HL-60/S4 treated with phorbol 12-myristate 13-acetate at 8.2 ng/mL for 4 days and 3 days (cell line): Measurements from ENCODE around the gene PANK4.
"Not testable (repeated sequence)": the region's sequence is repeated elsewhere in the genome, so short reads cannot be mapped to it uniquely, and the experiment has no call there.

Source experiments
- in situ Hi-C: fragments of 300-500 bp; cut with MboI; formaldehyde crosslinking; loops from 2 replicates; pipeline ENCODE4 v1.15.0; 2022; ENCODE audit warnings: low sequenced_read_pairs

Gene PANK4

GRCh38 chr1:2469103-2469940 lies 57.1 kb downstream of the PANK4 start:
- in situ Hi-C loops, result no loop called here

GRCh38 chr1:2468540-2468939 lies 57.9 kb downstream of the PANK4 start:
- in situ Hi-C loops, result no loop called here

GRCh38 chr1:2468041-2468472 lies 58.3 kb downstream of the PANK4 start:
- in situ Hi-C loops, result no loop called here

- in situ Hi-C loops, result no loop called here
These were observed 59.3 kb downstream of the PANK4 start for GRCh38 chr1:2466958-2467554.

GRCh38 chr1:2466270-2466665 lies 60.1 kb downstream of the PANK4 start:
- in situ Hi-C loops, result no loop called here

GRCh38 chr1:2465371-2466269 lies 60.8 kb downstream of the PANK4 start:
- in situ Hi-C loops, result no loop called here

- in situ Hi-C loops, result no loop called here
These were observed 63.0 kb downstream of the PANK4 start for GRCh38 chr1:2463396-2463795.

- in situ Hi-C loops, result no loop called here
These were observed 63.6 kb downstream of the PANK4 start for GRCh38 chr1:2462819-2463218.

GRCh38 chr1:2460996-2461751 lies 65.2 kb downstream of the PANK4 start:
- in situ Hi-C loops, result no loop called here

GRCh38 chr1:2460203-2460602 lies 66.2 kb downstream of the PANK4 start:
- in situ Hi-C loops, result no loop called here

GRCh38 chr1:2459757-2460156 lies 66.6 kb downstream of the PANK4 start:
- in situ Hi-C loops, result no loop called here

- in situ Hi-C loops, result not testable (repeated sequence)
These were observed 67.2 kb downstream of the PANK4 start for GRCh38 chr1:2459102-2459753.

GRCh38 chr1:2458687-2459086 lies 67.7 kb downstream of the PANK4 start:
- in situ Hi-C loops, result no loop called here
